Pericardium fibroblast (primary cell): ENCODE measurements around the gene THOC6. TPM values are rescaled to one million over a fixed set of nuclear protein-coding genes. Genes with fewer than 3 reads are reported as not detected.

ENCODE experiments used
- total RNA-seq: library from RNA; depleted of rRNA; stranded (reverse); fragments of >200 nt; gene quantifications from 2 replicates; pipeline ENCODE4 v1.2.3, GENCODE V29; 2015

Gene THOC6
- total RNA-seq: 24.8 and 30.0 TPM in 2 replicates

DNA sequence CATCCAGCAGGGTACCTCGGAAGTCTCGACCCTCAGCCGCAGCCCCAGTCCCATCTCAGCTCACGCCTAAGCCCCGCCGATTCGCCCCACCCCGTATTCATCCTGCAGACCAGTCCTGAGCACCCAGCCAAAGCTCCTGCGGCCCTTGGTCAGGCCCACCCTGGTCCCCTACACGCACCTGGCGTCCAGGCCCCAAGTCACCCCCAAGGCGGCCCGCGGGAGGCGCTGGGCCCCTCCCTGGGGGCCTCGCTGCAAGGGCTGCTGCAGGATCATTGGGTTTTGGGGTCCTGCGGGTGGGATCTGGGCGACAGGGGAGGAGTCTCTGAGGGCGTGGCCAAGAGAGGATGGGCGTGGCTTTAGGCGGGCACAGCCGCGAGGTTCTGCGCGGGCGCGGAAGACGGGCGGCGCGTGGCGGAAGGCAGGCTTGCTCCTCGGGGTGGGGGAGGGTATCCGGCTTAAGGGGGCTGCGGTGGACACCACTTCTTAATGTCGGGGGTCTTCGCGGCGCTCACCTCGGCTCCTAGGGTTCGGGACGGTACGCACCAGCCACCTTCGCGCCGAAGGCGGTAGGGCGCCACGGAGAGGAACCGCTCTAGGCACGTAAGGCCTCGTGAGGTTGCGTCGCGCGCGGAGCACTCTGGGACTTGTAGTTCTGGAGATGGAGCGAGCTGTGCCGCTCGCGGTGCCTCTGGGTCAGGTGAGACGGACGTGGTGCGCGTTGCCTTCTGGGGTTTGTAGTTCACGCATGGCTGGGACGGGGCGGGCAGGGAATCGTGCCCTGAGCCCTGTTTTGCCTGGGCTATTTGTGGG, at the start of gene THOC6, which contains the start of gene HCFC1R1:
Gene THOC6 (plus strand): TSS at position 367 of the 810 bp plus-strand sequence. CDS start 292 bp downstream, at position 659.
Gene HCFC1R1 (minus strand): TSS at position 274 of the 810 bp plus-strand sequence. CDS start 1 bp downstream, at position 273.

DNA sequence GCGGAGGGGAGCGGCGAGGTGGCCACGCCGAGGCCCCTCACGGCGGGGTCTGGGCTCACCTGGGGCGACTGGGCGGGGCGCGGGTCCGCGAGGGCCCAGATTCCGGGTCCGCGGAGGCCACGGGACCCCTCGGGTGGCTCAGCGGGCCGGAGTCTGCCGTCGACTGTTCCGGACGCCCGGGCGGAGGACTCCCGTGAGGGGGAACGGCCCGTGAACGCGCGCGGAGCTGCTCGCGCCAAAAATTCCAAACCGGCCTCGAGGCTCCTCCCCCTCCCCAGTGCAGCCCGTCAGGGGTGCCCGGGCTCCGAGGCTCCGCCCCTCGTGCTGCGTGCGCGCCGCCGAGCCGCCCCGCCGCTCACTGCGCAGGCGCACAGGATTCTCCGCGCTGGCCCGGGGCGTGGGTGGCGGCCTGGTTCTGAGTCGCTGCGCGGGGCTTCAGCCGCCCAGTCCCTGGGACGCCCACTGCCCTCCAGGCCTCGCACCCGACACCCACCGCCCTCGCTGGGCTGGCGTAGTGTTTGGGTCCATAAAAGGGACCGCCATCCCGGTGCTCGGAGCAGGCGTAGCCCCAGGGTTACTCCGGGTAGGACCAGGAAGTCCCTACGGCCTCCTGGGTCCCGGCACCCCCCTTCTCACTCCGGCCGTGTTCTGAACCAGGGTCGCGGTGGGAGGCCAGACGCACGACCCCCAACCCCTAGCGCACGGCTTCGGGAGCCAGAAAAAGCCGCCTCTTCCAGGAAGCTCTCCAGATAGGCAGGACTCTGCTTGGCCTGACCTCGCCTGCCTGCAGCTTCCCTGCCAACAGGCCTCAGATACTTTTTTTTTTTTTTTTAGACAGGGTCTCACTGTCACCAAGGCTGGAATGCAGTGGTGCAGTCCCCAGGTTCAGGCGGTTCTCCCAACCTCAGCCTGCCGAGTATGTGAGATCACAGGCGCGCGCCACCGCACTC, 43.3 kb upstream of the THOC6 start, which contains the start of gene PKMYT1:
Gene PKMYT1 (minus strand): TSS at position 220 of the 950 bp plus-strand sequence. CDS start 789 bp downstream, outside the sequence.

DNA sequence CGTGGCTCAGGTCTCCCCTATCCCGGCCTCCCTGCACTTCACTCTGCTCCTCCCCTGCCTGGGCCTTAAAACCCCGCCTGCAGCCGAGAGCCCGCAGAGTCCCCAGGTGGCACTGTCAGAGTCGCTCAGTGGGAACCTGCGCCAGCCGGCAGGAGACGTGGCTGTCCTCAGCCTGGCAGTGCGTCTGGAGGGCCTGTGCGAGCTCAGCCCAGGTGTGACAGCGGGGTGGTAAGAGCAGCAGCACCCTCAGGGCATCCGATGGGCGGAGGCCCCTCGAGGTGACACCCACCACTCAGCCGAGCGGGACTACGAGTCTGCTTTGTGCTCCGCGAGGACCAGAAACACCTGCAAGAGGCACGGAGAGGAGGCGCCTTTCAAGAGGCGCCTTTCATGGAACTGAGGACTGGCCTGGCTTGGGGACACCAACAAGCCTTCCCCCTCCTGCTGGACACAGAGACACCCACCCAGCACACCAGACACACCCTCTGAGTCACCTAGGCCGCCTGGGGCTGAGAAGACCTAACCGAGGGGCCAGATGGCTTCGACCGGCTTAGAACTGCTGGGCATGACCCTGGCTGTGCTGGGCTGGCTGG, 10.9 kb upstream of the THOC6 start, which contains the start of gene CLDN9:
Gene CLDN9 (plus strand): TSS at position 96 of the 593 bp plus-strand sequence. CDS start 440 bp downstream, at position 536.

DNA sequence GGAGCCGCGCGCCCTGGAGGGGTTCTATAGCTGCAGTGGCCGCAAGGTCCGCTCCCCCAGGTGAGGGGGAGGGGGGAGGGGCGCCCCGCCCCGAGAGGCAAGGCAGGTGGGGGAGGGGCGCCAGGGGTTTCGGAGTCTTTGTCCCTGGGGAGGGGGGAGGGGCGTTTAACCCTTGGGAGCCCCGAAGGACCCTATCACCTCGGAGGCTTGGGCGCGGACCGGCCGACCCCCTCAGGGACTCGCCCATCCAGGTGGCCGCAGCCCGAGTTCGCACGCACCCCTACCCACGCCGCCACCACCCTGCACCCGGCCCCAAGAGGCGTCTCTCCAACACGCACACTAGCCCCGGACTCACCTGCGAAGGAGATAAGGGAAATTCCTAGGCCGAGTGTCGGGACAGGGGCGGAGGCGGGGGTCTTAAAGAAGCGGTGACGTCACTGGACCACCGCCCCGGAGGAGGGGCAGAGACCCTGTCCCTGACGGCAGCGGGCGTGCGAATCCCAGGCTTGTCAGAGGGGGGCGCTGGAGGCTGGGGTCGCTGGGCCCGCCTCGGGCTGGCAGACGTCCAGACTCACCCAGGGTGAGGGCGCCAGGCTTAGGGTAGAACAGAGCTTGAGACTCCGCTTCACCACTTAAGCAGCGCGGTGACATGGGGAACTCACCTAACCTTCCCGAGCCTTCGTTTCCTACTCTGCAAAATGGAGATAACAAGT, 5.9 kb upstream of the THOC6 start, which contains the start of gene CLDN6:
Gene CLDN6 (minus strand): TSS at position 390 of the 713 bp plus-strand sequence. CDS start 2,162 bp downstream, outside the sequence.

DNA sequence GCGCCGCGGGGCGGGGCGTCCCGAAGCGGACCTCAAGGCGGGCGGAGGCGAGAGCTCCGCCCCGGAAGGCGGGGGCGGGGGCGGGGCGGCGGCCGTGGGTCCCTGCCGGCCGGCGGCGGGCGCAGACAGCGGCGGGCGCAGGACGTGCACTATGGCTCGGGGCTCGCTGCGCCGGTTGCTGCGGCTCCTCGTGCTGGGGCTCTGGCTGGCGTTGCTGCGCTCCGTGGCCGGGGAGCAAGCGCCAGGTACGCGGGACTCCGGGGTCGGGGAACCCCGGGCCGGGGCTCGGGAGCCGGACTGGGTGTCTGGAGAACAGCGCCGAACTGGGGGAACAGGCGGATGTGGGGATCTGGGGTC, 3.6 kb upstream of the THOC6 start, which contains the start of gene TNFRSF12A:
Gene TNFRSF12A (plus strand): TSS at position 122 of the 357 bp plus-strand sequence. CDS start 30 bp downstream, at position 152.

DNA sequence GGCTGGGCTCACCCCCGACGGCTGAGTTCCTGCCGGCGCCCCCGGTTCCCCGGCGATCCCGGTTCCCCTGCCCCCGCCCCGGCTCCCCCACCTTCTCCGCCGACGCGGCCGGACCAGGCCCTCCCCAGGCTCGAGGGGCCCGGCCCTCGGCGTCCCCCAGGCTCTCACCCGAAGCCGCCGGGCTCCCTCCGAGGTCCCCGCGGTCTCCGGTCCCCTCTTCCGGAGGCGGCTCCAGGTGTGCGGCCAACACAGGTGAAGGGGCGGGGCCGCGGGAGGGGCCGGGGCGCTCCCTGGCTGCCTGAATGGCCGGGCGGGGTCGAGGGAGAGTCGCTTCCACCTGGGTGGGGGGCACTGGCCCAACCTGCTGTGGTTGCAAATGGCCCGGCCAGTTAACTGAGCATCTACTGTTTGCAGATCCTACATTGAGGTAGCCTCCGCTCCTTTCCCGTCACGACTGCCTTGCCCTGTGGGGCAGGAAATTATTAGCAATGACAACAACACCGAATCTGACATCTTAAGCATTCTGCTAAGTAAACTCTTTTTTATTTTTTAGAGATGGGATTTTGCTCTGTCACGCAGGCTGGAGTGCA, 13.0 kb downstream of the THOC6 start, which contains the start of gene BICDL2:
Gene BICDL2 (minus strand): TSS at position 219 of the 590 bp plus-strand sequence. CDS start 1,448 bp downstream, outside the sequence.

DNA sequence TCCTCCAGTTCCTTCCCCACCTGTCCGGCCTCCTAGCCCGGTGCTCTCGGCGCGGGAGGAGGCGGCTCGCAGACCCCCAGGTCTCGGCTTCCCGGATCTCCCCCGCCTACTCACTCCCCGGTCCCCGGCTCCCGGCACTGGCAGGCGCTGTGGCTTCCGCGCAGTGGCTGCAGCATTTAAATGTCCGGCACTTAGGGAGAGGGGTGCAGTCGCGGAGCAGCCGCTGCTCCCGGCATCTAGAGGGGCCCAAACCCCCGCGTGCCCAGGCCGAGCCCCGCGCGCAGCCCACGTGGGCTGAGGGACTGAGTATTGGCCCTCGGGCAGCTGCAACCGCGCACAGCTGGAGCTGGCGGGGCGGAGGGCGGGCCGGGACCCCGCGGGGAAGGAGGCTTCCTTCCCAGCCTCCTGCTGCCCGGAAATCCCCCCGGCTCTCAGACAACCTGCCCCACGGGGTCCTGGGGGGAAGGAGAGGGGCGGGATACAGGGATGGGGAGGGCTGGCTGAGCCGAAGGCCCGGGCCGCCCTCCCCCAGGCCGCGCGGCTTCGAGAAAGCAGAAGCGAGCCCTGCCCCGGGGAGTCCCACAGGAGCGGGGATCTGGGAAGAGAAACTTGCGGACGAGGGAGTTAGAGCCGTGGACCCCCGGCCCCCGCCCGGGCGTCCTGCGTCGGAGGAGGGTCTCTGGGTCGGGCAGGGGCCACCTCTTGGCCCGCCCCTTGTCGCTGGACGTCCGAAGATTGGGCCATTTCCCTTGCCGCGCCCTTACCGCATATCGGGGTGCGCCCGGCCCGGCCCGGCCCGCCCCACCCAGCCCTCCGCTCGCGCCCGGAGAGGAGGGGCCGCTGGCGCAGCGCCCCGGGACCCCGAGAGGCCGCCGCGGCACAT, 22.2 kb downstream of the THOC6 start, which contains the start of gene MMP25:
Gene MMP25 (plus strand): TSS at position 804 of the 883 bp plus-strand sequence. CDS start 357 bp downstream, outside the sequence.

DNA sequence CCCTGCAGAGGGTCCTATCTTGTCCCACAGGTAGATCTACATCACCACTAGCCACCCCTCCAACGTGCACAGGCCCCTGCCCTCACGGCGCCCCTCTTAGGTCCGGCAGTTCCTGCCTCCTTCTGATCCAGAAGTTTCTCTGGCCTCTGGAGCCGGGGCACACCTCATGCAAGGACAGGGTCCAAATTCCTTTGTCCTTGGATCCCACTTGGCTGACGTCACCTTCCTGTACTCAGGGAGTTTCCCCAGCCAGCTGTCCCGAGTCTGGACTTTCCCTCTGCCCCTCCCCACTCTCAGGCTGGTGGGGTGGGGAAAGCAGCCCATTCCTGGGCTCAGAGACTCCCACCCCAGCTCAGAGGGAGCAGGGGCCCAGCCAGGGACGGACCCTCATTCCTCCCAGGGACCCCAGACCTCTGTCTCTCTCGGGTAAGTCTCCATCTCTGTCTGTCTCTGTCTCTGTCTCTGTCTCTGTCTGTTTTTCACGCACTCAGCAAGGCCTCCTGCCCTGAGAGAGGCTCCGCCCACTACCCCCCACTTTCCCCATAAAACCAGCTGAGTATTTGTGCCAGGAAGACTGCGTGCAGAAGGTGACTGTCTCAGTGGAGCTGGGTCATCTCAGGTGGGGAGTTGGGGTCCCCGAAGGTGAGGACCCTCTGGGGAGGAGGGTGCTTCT, 41.4 kb downstream of the THOC6 start, which contains the start of gene IL32:
Gene IL32 (plus strand): TSS at position 572 of the 673 bp plus-strand sequence. CDS start 172 bp downstream, outside the sequence.

Other genes starting within 250 kb of the THOC6 start
- 326 and 385 TPM in 2 replicates for gene ELOB, start 246.8 kb upstream of the THOC6 start, total RNA-seq
- not detected in 2 replicates for gene PRSS33, start 236.5 kb upstream of the THOC6 start, total RNA-seq
- gene PRSS41, start 225.6 kb upstream of the THOC6 start, total RNA-seq: not detected in 2 replicates
- gene PRSS21, start 206.8 kb upstream of the THOC6 start, total RNA-seq: 3.8 TPM in 1 of 2 replicates, not detected in the other
- 2.1 and 2.5 TPM in 2 replicates for gene ZG16B, start 193.7 kb upstream of the THOC6 start, total RNA-seq
- not detected in 2 replicates for gene PRSS22, start 165.9 kb upstream of the THOC6 start, total RNA-seq
- gene FLYWCH2, start 140.8 kb upstream of the THOC6 start, total RNA-seq: 74.9 and 165 TPM in 2 replicates
- 27.7 and 33.2 TPM in 2 replicates for gene FLYWCH1, start 112.1 kb upstream of the THOC6 start, total RNA-seq
- gene KREMEN2, start 59.8 kb upstream of the THOC6 start, total RNA-seq: 0.23 and 1.8 TPM in 2 replicates
- gene PAQR4, start 54.7 kb upstream of the THOC6 start, total RNA-seq: 1.8 and 4.0 TPM in 2 replicates
- gene PKMYT1, start 43.6 kb upstream of the THOC6 start, total RNA-seq: 2.7 and 3.0 TPM in 2 replicates
- not detected in 2 replicates for gene CLDN9, start 11.1 kb upstream of the THOC6 start, total RNA-seq
- gene CLDN6, start 5.9 kb upstream of the THOC6 start, total RNA-seq: 0.12 and 0.51 TPM in 2 replicates
- gene TNFRSF12A, start 3.7 kb upstream of the THOC6 start, total RNA-seq: 70.5 and 162 TPM in 2 replicates
- gene HCFC1R1, start 93 bp upstream of the THOC6 start, total RNA-seq: 64.4 and 69.3 TPM in 2 replicates
- 0.23 TPM in 1 of 2 replicates, not detected in the other for gene BICDL2, start 12.9 kb downstream of the THOC6 start, total RNA-seq
- under 0.01 TPM in 1 of 2 replicates, not detected in the other for gene MMP25, start 22.5 kb downstream of the THOC6 start, total RNA-seq
- gene IL32, start 41.6 kb downstream of the THOC6 start, total RNA-seq: 10.7 and 13.4 TPM in 2 replicates
- gene ZSCAN10, start 75.3 kb downstream of the THOC6 start, total RNA-seq: not detected in 2 replicates
- gene ZNF205, start 88.6 kb downstream of the THOC6 start, total RNA-seq: 10.3 and 10.6 TPM in 2 replicates
- gene ZNF213, start 111.0 kb downstream of the THOC6 start, total RNA-seq: 6.2 and 8.9 TPM in 2 replicates
- not detected in 2 replicates for gene OR1F1, start 164.2 kb downstream of the THOC6 start, total RNA-seq
- 6.1 and 9.9 TPM in 2 replicates for gene ZNF200, start 211.1 kb downstream of the THOC6 start, total RNA-seq
- gene MEFV, start 232.6 kb downstream of the THOC6 start, total RNA-seq: not detected in 2 replicates